ENCODE results near the gene TSPO2.

Gene TSPO2

GRCh38 chr6:41017663-41018062 lies 24.6 kb upstream of the TSPO2 start:
- TF ChIP-seq SNAI2 (CRISPR knock-in tag; IDR thresholded peaks at IDR 0.05) (no peak), ZFP3 (CRISPR knock-in tag; IDR thresholded peaks at IDR 0.05) (no peak), ARNTL (CRISPR knock-in tag; IDR thresholded peaks at IDR 0.05; ENCODE audit: borderline replicate concordance, low read depth) (no peak), ESRRG (CRISPR knock-in tag; IDR thresholded peaks at IDR 0.05) (no peak), CSRNP3 (CRISPR knock-in tag; IDR thresholded peaks at IDR 0.05) (no peak), CREB5 (CRISPR knock-in tag; IDR thresholded peaks at IDR 0.05; ENCODE audit: low read depth) (no peak), POU6F1 (CRISPR knock-in tag; IDR thresholded peaks at IDR 0.05; ENCODE audit: borderline replicate concordance, low read depth) (no peak), PATZ1 (CRISPR knock-in tag; IDR thresholded peaks at IDR 0.05; ENCODE audit: borderline replicate concordance) (no peak), ZFP30 (CRISPR knock-in tag; IDR thresholded peaks at IDR 0.05) (no peak), CSDC2 (CRISPR knock-in tag; IDR thresholded peaks at IDR 0.05) (no peak), TOX (CRISPR knock-in tag; IDR thresholded peaks at IDR 0.05; ENCODE audit: borderline replicate concordance) (no peak), TSHZ2 (CRISPR knock-in tag; IDR thresholded peaks at IDR 0.05) (no peak), GLIS3 (CRISPR knock-in tag; IDR thresholded peaks at IDR 0.05) (no peak), ZNF70 (CRISPR knock-in tag; IDR thresholded peaks at IDR 0.05) (no peak), BACH2 (CRISPR knock-in tag; IDR thresholded peaks at IDR 0.05; ENCODE audit: borderline replicate concordance) (no peak), OSR1 (CRISPR knock-in tag; IDR thresholded peaks at IDR 0.05) (no peak), ZNF8 (CRISPR knock-in tag; IDR thresholded peaks at IDR 0.05) (no peak)
- ATAC-seq = no peak

- TF ChIP-seq BACH2 (CRISPR knock-in tag; IDR thresholded peaks at IDR 0.05; ENCODE audit: borderline replicate concordance) = no peak
- no peak for TF ChIP-seq ZFP30 (CRISPR knock-in tag; IDR thresholded peaks at IDR 0.05)
- no peak for TF ChIP-seq TSHZ2 (CRISPR knock-in tag; IDR thresholded peaks at IDR 0.05)
- no peak for TF ChIP-seq CREB5 (CRISPR knock-in tag; IDR thresholded peaks at IDR 0.05; ENCODE audit: low read depth)
- TF ChIP-seq ZNF565 (CRISPR knock-in tag; conservative IDR thresholded peaks at IDR 0.05; ENCODE audit: low read depth) = no peak
- TF ChIP-seq RARB (CRISPR knock-in tag; IDR thresholded peaks at IDR 0.05) = no peak
- no peak for TF ChIP-seq CSDC2 (CRISPR knock-in tag; IDR thresholded peaks at IDR 0.05)
- TF ChIP-seq ISL1 (CRISPR knock-in tag; IDR thresholded peaks at IDR 0.05) = no peak
- no peak for TF ChIP-seq ESRRG (CRISPR knock-in tag; IDR thresholded peaks at IDR 0.05)
- TF ChIP-seq SNAI2 (CRISPR knock-in tag; IDR thresholded peaks at IDR 0.05) = no peak
- no peak for TF ChIP-seq ZFP3 (CRISPR knock-in tag; IDR thresholded peaks at IDR 0.05)
- TF ChIP-seq ZNF8 (CRISPR knock-in tag; IDR thresholded peaks at IDR 0.05) = no peak
- no peak for TF ChIP-seq ZNF70 (CRISPR knock-in tag; IDR thresholded peaks at IDR 0.05)
- no peak for TF ChIP-seq GLIS3 (CRISPR knock-in tag; IDR thresholded peaks at IDR 0.05)
- no peak for TF ChIP-seq CSRNP3 (CRISPR knock-in tag; IDR thresholded peaks at IDR 0.05)
- no peak for TF ChIP-seq TOX (CRISPR knock-in tag; IDR thresholded peaks at IDR 0.05; ENCODE audit: borderline replicate concordance)
- no peak for TF ChIP-seq TCF4 (CRISPR knock-in tag; IDR thresholded peaks at IDR 0.05; ENCODE audit: borderline replicate concordance)
- no peak for TF ChIP-seq POU6F1 (CRISPR knock-in tag; IDR thresholded peaks at IDR 0.05; ENCODE audit: borderline replicate concordance, low read depth)
- ATAC-seq = peak; percentile 71
Observed at GRCh38 chr6:41021832-41022231, 20.4 kb upstream of the TSPO2 start.
